ENCODE data around the gene PTPN22. TPM values are rescaled to one million over a fixed set of nuclear protein-coding genes. Genes with fewer than 3 reads are reported as not detected.

PTPN22 gene
- polyA plus RNA-seq, 1 donor (not counting 4 experiments of a cell fraction or from before 2014, with no cell fraction given): 0.39 TPM

DNA sequence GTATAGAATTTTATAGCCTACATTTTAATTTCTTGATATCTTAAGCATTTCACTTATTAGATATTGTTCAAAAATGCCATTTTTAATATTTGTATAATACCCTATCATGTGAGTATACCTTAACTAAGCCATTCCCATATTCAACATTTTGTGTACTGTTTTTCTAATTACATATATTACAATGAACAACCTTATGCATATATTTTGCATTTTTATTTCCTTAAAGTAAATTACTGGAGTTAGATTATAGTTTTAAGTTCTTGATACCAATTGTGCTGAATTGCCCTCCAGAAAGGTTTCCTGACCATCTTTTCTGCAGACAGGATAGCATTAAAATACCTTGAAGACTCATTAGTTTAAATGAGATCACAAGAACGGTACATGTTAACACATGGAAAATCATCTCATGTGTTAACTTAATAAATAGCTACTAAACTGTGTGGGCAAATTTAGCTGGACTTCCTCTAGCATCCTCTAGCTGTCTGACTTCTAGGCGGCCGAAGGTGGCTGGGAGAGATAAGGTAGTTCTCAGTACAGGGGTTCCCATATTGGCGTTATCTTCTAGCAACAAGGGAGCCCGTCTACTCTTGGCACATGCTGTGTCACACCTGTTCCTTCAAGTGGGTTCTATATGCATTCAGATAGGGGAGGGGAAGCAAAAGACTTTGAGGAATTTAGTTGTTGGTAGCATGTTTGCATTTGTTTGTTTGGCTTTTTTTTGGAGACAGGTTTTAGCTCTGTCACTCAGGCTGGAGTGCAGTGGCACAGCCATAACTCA lies 42.6 kb upstream of the PTPN22 start:
- Histone ChIP-seq H3K27ac (ENCODE audit: control insufficient read depth, insufficient read depth, low read length) (no peak overlapping the region), H3K4me2 (ENCODE audit: control insufficient read depth, extremely low read depth, insufficient read depth, low read depth, low read length) (no peak overlapping the region), H3K9me1 (ENCODE audit: control insufficient read depth, extremely low read depth, insufficient read depth, low read length) (no peaks in the 10 kb centered on the region), H3K4me1 (ENCODE audit: control insufficient read depth, extremely low read depth, insufficient read depth, low read length) (peaks cover 4% of the 10 kb centered on the region), H3K79me2 (ENCODE audit: control insufficient read depth, insufficient read depth, low read length) (no peaks in the 10 kb centered on the region), H3K36me3 (ENCODE audit: control insufficient read depth in 2 of 2, extremely low read depth in 1 of 2, insufficient read depth in 2 of 2, low read length in 2 of 2) (peaks cover 8 to 25% of the 10 kb centered on the region in 2 experiments), H3K4me3 (ENCODE audit: control insufficient read depth in 2 of 3, extremely low read depth in 1 of 3, insufficient read depth in 2 of 3, low read depth in 1 of 3, low read length in 3 of 3) (no peak overlapping the region), H3K9ac (ENCODE audit: control insufficient read depth, extremely low read depth, insufficient read depth, low read length) (no peak overlapping the region), H4K20me1 (ENCODE audit: control insufficient read depth, extremely low read depth, insufficient read depth, low read length) (no peaks in the 10 kb centered on the region), H2AFZ (ENCODE audit: control insufficient read depth, low read length) (no peak overlapping the region), H3K9me3 (ENCODE audit: control insufficient read depth, low read depth, low read length) (no peaks in the 10 kb centered on the region), H3K27me3 (ENCODE audit: control insufficient read depth, extremely low read depth, insufficient read depth, low read length) (no peaks in the 10 kb centered on the region)
- dilution Hi-C loops (cut with MboI; ENCODE audit: extremely low pct_ligation_motif_present, low sequenced_read_pairs): no loop called here
- DNase-seq (ENCODE audit: low read depth, low spot score) (no peak), FAIRE-seq (no peak)
- TF ChIP-seq, protein P1, sequence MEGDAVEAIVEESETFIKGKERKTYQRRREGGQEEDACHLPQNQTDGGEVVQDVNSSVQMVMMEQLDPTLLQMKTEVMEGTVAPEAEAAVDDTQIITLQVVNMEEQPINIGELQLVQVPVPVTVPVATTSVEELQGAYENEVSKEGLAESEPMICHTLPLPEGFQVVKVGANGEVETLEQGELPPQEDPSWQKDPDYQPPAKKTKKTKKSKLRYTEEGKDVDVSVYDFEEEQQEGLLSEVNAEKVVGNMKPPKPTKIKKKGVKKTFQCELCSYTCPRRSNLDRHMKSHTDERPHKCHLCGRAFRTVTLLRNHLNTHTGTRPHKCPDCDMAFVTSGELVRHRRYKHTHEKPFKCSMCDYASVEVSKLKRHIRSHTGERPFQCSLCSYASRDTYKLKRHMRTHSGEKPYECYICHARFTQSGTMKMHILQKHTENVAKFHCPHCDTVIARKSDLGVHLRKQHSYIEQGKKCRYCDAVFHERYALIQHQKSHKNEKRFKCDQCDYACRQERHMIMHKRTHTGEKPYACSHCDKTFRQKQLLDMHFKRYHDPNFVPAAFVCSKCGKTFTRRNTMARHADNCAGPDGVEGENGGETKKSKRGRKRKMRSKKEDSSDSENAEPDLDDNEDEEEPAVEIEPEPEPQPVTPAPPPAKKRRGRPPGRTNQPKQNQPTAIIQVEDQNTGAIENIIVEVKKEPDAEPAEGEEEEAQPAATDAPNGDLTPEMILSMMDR (optimal IDR thresholded peaks at IDR 0.05 in 1 of 3, IDR thresholded peaks at IDR 0.05 in 1 of 3, conservative IDR thresholded peaks at IDR 0.05 in 1 of 3; ENCODE audit: extremely low read depth in 1 of 3, insufficient read depth in 2 of 3, low read length in 3 of 3): no peak
- TF ChIP-seq EZH2 (IDR thresholded peaks at IDR 0.05; ENCODE audit: low read length): no peak

DNA sequence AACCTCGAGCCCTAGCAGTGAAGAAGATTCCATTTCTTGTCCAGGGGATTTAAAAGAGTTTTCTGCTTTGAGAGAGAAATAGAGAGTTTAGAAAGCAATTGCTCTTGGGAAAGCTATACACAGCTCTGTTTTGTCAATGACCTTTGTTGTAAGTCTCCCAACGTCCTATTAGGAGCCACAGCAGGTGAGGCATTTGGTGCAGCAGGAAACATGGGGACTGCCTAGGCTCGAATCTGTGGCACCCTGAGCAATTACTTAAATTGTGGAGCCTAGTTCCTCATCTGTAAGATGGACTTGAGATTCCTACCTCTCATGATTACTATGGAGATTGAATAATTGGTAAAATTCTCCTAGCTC lies 41.8 kb upstream of the PTPN22 start:
- peaks cover 4% of the 10 kb centered on the region for H3K4me1 ChIP-seq (ENCODE audit: control insufficient read depth, extremely low read depth, insufficient read depth, low read length)
- peaks cover 11 to 28% of the 10 kb centered on the region in 2 experiments for H3K36me3 ChIP-seq (ENCODE audit: control insufficient read depth in 2 of 2, extremely low read depth in 1 of 2, insufficient read depth in 2 of 2, low read length in 2 of 2)
- DNase-seq (ENCODE audit: low read depth, low spot score) (no peak), FAIRE-seq (no peak)
- H3K4me3 ChIP-seq (ENCODE audit: control insufficient read depth in 2 of 3, extremely low read depth in 1 of 3, insufficient read depth in 2 of 3, low read depth in 1 of 3, low read length in 3 of 3): no peak overlapping the region
- H2AFZ ChIP-seq (ENCODE audit: control insufficient read depth, low read length): no peak overlapping the region
- TF ChIP-seq, protein P1 (optimal IDR thresholded peaks at IDR 0.05 in 1 of 3, IDR thresholded peaks at IDR 0.05 in 1 of 3, conservative IDR thresholded peaks at IDR 0.05 in 1 of 3; ENCODE audit: extremely low read depth in 1 of 3, insufficient read depth in 2 of 3, low read length in 3 of 3): no peak
- no peak for TF ChIP-seq EZH2 (IDR thresholded peaks at IDR 0.05; ENCODE audit: low read length)
- dilution Hi-C loops (cut with MboI; ENCODE audit: extremely low pct_ligation_motif_present, low sequenced_read_pairs): no loop called here
- no peak overlapping the region for H3K9ac ChIP-seq (ENCODE audit: control insufficient read depth, extremely low read depth, insufficient read depth, low read length)
- H3K9me3 ChIP-seq (ENCODE audit: control insufficient read depth, low read depth, low read length): no peaks in the 10 kb centered on the region
- no peaks in the 10 kb centered on the region for H3K9me1 ChIP-seq (ENCODE audit: control insufficient read depth, extremely low read depth, insufficient read depth, low read length)
- no peak overlapping the region for H3K4me2 ChIP-seq (ENCODE audit: control insufficient read depth, extremely low read depth, insufficient read depth, low read depth, low read length)
- H3K79me2 ChIP-seq (ENCODE audit: control insufficient read depth, insufficient read depth, low read length): no peaks in the 10 kb centered on the region
- no peak overlapping the region for H3K27ac ChIP-seq (ENCODE audit: control insufficient read depth, insufficient read depth, low read length)
- H4K20me1 ChIP-seq (ENCODE audit: control insufficient read depth, extremely low read depth, insufficient read depth, low read length): no peaks in the 10 kb centered on the region
- no peaks in the 10 kb centered on the region for H3K27me3 ChIP-seq (ENCODE audit: control insufficient read depth, extremely low read depth, insufficient read depth, low read length)
